Smooth muscle cell (in vitro differentiated cells): ENCODE measurements around the gene NSL1. TPM values are rescaled to one million over a fixed set of nuclear protein-coding genes. Genes with fewer than 3 reads are reported as not detected.

ENCODE experiments used
- DNase-seq: peaks from one replicate; lab custom pipeline; 2025; ENCODE audit not compliant: unreplicated experiment; lab: John Stamatoyannopoulos, UW
- H2AFZ ChIP-seq: fragments of 200-600 bp; sonication (generic); 2 replicates; pipeline ENCODE4 v1.6.0; 2016; ENCODE audit warnings: antibody characterized with exemption, low read depth, mild to moderate bottlenecking
- H3F3A ChIP-seq: fragments of 200-600 bp; sonication (generic); 2 replicates; pipeline ENCODE4 v1.6.0; 2017; ENCODE audit warnings: antibody characterized with exemption, low read depth
- H3K27ac ChIP-seq: fragments of 200-600 bp; sonication (generic); 2 replicates; pipeline ENCODE4 v1.5.1; 2016; ENCODE audit warnings: low read depth, mild to moderate bottlenecking
- H3K27me3 ChIP-seq: fragments of 200-600 bp; sonication (generic); 2 replicates; pipeline ENCODE4 v1.6.1; 2016; ENCODE audit warnings: low read depth, mild to moderate bottlenecking
- H3K36me3 ChIP-seq: fragments of 200-600 bp; sonication (generic); 2 replicates; pipeline ENCODE4 v1.5.1; 2016; ENCODE audit warnings: low read depth
- H3K4me1 ChIP-seq: fragments of 200-600 bp; sonication (generic); 2 replicates; pipeline ENCODE4 v1.5.1; 2016; ENCODE audit warnings: low read depth
- H3K4me2 ChIP-seq: fragments of 200-600 bp; sonication (generic); 2 replicates; pipeline ENCODE4 v1.6.0; 2016; ENCODE audit warnings: mild to moderate bottlenecking
- H3K4me3 ChIP-seq: fragments of 200-600 bp; sonication (generic); 2 replicates; pipeline ENCODE4 v1.5.1; 2016; ENCODE audit warnings: mild to moderate bottlenecking
- H3K79me2 ChIP-seq: fragments of 200-600 bp; sonication (generic); 2 replicates; pipeline ENCODE4 v1.6.0; 2016; ENCODE audit warnings: low read depth, mild to moderate bottlenecking
- H3K9ac ChIP-seq: fragments of 200-600 bp; sonication (generic); 2 replicates; pipeline ENCODE4 v1.6.0; 2016; ENCODE audit warnings: low read depth
- H3K9me3 ChIP-seq: fragments of 200-600 bp; sonication (generic); replicated peaks from 2 replicates; pipeline ENCODE4 v1.5.1; 2016; ENCODE audit warnings: low read depth
- H4K20me1 ChIP-seq: fragments of 200-600 bp; sonication (generic); 2 replicates; pipeline ENCODE4 v1.6.0; 2016; ENCODE audit warnings: low read depth
- CTCF ChIP-seq: fragments of 200-600 bp; sonication (generic); IDR thresholded peaks from 2 replicates; pipeline ENCODE4 v1.5.1; 2017; ENCODE audit warnings: borderline replicate concordance, mild to moderate bottlenecking, antibody characterized with exemption; ENCODE audit not compliant: insufficient read depth, poor library complexity, severe bottlenecking
- WGBS: methylation state at CpG from one replicate; pipeline ENCODE4 v1.1.7; 2016; ENCODE audit warnings: low lambda C conversion rate; 5-methylcytosine and 5-hydroxymethylcytosine counted together
- polyA plus RNA-seq: library from polyadenylated mRNA; unstranded; fragments of >200 nt; fragmentation: Nextera tagmentation; extraction: Ambion mirVana; gene quantifications from 2 replicates; pipeline ENCODE4 v1.2.1, GENCODE V29; 2016
- total RNA-seq: library from RNA; depleted of rRNA; stranded (reverse); fragments of >200 nt; gene quantifications from 2 replicates; pipeline ENCODE4 v1.2.3, GENCODE V29; 2014

Gene NSL1
- total and polyA plus RNA-seq, 2 experiments from 2014 or later = 30.9 to 34.5 TPM

- Histone ChIP-seq H3K4me1 (no peaks in the 10 kb centered on the region), H3K4me2 (no peak overlapping the region), H2AFZ (no peak overlapping the region), H3K9ac (no peak overlapping the region), H3K79me2 (peaks cover 8% of the 10 kb centered on the region), H3K9me3 (no peaks in the 10 kb centered on the region), H3F3A (no peaks in the 10 kb centered on the region), H3K27me3 (no peaks in the 10 kb centered on the region), H3K36me3 (no peaks in the 10 kb centered on the region), H3K4me3 (no peak overlapping the region), H4K20me1 (no peaks in the 10 kb centered on the region), H3K27ac (no peak overlapping the region)
- WGBS = 85% methylated on average over 1 of the region's 1 CpG
- no peak for DNase-seq
- TF ChIP-seq CTCF = no peak
Measured at GRCh38 chr1:212738330-212738729, 53.2 kb downstream of the NSL1 start.

GRCh38 chr1:212737559-212737958 is 54.0 kb downstream of the NSL1 start:
- H4K20me1 ChIP-seq = no peaks in the 10 kb centered on the region
- no peak overlapping the region for H2AFZ ChIP-seq
- TF ChIP-seq CTCF = no peak
- H3K9ac ChIP-seq = no peak overlapping the region
- no peaks in the 10 kb centered on the region for H3K27me3 ChIP-seq
- H3K36me3 ChIP-seq = no peaks in the 10 kb centered on the region
- no peak overlapping the region for H3K4me2 ChIP-seq
- no peaks in the 10 kb centered on the region for H3F3A ChIP-seq
- no peak overlapping the region for H3K27ac ChIP-seq
- H3K4me1 ChIP-seq = no peaks in the 10 kb centered on the region
- H3K9me3 ChIP-seq = no peaks in the 10 kb centered on the region
- no peak overlapping the region for H3K4me3 ChIP-seq
- peaks cover 8% of the 10 kb centered on the region for H3K79me2 ChIP-seq
- DNase-seq = no peak

GRCh38 chr1:212733109-212733508 is 58.5 kb downstream of the NSL1 start:
- Histone ChIP-seq H3K36me3 (no peaks in the 10 kb centered on the region), H3K9me3 (no peaks in the 10 kb centered on the region), H3F3A (no peaks in the 10 kb centered on the region), H3K79me2 (no peaks in the 10 kb centered on the region), H3K4me1 (no peaks in the 10 kb centered on the region), H4K20me1 (no peaks in the 10 kb centered on the region), H3K4me3 (no peak overlapping the region), H2AFZ (no peak overlapping the region), H3K27ac (no peak overlapping the region), H3K27me3 (no peaks in the 10 kb centered on the region), H3K9ac (no peak overlapping the region), H3K4me2 (no peak overlapping the region)
- TF ChIP-seq CTCF = no peak
- WGBS = 93% methylated on average over 8 of the region's 8 CpGs
- no peak for DNase-seq

- no peaks in the 10 kb centered on the region for H3K9me3 ChIP-seq
- TF ChIP-seq CTCF = no peak
- no peaks in the 10 kb centered on the region for H3K79me2 ChIP-seq
- no peak for DNase-seq
- no peak overlapping the region for H3K9ac ChIP-seq
- no peaks in the 10 kb centered on the region for H3F3A ChIP-seq
- H4K20me1 ChIP-seq = no peaks in the 10 kb centered on the region
- H2AFZ ChIP-seq = no peak overlapping the region
- H3K27me3 ChIP-seq = no peaks in the 10 kb centered on the region
- no peaks in the 10 kb centered on the region for H3K36me3 ChIP-seq
- H3K4me1 ChIP-seq = no peaks in the 10 kb centered on the region
- H3K4me2 ChIP-seq = no peak overlapping the region
- H3K4me3 ChIP-seq = no peak overlapping the region
- H3K27ac ChIP-seq = no peak overlapping the region
- WGBS = 93% methylated on average over 1 of the region's 1 CpG
Measured at GRCh38 chr1:212731630-212732029, 59.9 kb downstream of the NSL1 start.
